GM18909 (cell line): ENCODE data around the gene CPNE4.

ENCODE experiments used
- ATAC-seq: cut with Tn5 transposase; IDR thresholded peaks from one replicate; pipeline ENCODE4 v1.9.1; 2021; ENCODE audit warnings: mild to moderate bottlenecking; ENCODE audit not compliant: unreplicated experiment, poor library complexity

CPNE4 gene

DNA sequence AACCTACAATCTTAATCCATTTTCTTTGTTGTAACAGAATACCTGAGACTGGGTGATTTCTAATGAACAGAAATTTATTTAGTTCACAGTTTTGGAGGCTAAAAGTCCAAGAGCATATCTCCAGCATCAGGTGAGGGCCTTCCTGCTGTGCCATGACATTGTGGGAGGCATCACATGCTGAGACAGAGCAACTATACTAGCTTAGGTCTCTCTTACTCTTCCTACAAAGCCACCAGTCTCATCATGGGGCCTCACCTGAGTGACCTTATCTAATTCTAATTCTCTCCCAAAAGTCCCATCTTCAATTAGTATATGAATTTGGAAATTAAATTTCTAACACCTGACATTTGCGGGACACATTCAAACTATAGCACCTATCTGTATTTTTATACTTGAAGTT, 285.0 kb downstream of the CPNE4 start:
- ATAC-seq = no peak

DNA sequence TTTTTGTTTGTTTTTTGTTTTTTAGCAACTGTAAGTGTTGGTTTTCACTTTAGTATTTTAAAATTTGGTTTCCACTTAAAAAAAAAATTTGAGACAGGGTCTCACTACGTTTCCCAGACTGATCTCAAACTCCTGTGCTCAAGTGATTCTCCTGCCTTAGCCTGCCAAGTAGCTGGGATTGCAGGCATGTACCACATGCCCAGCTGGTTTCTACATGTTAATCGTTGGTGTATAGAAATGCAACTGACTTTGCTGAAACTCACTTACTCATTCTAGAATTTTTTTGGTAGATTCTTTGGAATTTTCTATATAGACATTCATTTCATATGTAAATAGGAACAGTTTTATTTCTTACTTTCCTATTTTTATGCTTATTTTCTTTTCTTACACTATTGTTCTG, 287.3 kb downstream of the CPNE4 start:
- no peak for ATAC-seq

DNA sequence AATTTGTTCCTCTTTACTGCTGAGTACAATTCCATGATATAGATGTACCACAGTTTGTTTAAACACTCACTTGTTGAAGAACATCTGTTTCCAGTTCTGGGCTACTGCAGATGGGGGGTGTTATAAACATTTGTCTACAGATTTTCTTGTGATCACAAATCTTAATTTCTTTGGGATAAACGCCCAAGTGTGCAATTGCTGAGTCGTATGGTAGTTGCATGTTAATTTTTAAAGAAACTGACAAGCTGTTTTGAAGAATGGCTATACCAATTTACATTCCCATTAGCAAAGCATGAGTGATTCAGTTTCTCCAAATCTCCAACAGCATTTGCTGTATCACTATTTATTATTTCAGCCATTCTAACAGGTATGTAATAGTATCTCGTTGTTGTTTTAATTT, 290.0 kb downstream of the CPNE4 start:
- ATAC-seq = no peak

DNA sequence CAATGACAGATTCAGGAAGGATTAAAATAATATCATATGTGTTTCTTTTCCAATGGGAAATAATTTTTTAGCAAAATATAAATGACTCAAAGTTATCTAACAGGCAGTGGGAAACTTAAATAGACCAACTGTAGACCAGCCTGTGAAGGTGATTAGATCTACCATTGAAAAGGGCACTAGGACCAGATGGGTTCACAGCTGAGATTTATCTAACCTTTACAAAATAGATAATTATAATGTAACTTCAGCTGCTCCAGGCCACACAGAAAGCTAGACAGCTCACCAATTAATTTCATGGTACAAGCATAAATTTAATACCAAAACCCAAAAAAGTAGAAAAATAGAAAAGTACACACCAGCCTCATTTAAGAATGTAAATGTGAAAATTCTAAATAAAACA, 291.7 kb downstream of the CPNE4 start:
- ATAC-seq = no peak

DNA sequence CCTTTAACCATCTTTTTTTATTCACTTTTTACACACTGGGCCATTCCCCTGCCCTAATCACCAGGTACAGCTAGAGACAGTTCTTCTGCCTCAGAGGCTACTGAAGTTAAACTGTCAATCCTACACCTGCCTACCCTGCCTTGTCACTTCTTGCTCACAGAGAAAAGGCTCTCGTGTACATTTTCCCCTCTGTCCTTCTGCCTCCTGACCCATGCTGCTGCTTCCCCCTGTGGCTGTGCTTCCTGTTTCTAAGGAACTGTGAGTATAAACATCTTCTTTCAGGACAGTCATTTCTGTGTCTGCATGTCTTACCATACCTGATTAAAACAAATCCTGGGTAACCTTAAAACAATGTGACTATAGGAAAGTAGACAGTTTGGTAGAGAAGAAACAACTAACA, 295.6 kb downstream of the CPNE4 start:
- ATAC-seq = no peak

DNA sequence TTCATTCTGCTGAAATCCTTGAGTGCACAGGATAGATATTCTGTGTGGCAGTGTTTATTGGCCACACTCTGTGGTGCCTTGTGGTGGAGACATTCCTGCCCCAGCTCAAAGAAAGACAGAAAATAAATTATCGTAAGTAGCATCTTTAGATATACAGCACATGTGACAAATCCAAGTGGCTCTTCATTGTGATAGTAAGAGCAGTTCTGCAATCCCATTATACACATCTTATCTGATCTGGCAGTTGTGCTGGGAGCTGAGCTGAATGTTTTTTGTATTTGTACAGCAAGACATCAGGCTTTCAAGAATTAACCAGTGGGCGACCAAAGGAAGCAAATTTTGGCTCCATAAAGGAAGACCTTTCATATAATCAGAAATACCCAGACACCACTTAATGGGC, 296.7 kb downstream of the CPNE4 start:
- no peak for ATAC-seq

DNA sequence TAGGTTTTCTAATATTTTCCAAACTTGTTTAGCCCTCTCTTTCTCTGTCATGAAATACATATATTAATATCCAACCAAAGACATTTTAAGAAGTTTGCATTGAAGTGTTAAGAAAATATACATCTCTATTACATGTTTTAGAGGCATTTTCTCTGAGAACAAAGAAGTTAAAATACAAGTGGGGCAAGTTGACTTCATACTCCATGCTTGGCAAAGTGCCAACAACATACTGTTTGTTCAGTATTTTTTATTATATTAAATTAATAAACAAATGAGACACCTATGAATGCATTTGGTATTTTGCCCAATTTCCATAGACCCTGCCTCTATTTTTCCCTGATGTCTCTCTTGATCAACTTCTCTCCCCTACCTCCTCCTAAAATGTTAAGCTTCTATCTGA, 299.3 kb downstream of the CPNE4 start:
- ATAC-seq = no peak

DNA sequence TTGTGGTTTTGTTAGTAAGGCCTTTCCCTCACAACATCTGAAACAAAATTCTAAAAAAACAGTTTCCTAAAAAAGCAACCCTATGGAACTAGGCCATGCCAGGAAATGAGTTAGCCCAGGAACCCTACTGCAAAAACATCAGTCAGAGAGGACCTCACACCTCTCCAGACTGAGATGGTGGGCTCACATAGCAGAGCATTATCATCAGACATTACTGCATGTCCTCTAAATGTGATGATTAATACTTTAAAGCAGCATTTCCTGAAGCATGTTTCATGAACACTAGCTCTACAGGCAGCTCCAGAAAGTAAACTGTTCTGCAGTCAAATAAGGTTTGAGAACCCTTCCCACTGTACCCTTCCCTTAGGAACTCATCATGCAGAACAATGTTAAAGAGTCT, 299.7 kb downstream of the CPNE4 start:
- ATAC-seq = no peak

DNA sequence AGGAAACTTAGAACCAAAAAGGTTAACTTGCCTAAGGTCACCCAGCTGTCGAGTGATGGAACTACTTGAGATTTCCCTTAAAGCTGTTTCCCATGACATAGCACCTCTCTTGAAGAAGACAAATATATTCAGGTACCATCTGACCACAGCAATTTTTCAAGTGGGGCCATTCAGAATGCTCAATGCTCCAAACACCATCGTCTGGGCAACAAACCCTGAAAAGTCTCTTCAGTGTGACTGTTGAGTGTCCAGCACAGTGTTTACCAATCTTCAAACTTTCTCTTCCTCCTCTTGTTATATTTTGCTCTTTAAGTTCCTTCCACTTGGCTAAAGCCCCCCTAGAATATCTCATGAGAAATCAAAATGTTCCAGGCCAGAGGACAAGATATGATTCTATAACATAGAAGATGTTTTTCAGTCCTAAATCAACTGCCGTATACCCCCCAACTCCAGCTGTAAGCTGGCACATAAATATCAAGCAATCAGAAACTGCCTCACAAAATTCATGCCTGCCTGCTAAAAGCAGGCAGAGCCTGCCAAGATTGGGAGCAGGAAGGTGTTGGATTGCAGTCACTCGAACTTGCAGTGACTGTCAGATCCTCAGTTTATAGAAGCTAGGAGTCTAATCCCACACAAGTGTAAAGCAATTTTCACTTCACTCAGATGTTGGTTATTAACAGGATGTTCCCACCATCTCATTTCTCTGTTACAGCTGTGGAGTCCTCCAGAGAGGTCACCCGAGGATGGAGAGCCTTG, 301.6 kb downstream of the CPNE4 start:
- no peak for ATAC-seq

DNA sequence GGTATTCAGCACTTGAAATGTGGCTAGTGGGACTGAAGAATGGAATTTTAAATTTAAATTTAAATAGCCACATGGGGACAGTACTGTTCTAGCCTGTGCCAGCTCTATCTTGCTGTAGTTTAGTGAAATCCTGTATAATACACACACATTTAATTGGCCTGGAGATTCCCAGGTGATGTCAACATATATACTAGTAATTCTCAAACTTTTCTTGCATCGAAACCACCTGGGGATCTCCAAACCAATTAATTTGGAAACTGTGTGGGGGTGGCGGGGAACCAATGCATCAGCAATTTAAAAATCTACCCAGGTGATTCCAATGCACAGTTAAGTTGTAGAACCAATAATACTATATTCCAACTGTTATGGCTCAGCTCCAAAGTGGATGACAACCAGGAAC, 303.1 kb downstream of the CPNE4 start:
- ATAC-seq = no peak

DNA sequence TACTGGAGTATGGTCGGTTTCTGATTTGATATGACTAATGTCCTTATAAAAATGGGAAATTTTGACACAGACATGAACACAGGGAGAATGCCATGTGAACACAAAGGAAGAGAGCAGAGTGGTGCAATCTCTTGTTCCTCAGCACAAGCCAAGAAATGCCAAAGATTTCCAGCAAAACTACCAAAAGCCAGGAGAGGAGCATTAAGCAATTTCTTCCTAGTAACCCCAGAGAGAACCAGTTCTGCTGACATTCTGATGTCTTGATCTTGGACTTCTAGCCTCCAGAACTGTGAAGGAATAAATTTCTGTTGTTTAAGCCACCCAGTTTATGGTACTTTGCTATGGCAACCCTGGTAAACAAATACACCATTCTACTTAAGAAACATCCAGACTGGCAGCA, 304.2 kb downstream of the CPNE4 start:
- no peak for ATAC-seq

DNA sequence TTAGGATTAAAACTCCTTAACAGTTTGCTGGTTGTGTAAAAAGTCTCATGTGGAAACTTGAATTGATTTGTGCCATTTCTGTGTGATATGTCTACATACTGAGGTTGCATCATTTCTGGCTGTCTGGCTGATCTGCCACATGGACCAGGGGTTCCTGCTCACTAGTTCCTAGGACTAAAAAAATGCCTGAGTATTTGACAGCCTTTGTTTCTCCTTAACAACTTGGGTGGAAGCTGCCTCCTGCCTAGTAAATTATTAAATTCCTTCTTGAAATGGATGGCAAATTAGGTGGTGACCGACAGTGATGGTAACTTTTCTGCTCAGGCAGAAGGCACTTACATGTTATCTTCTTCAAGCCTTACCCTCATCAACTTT, 305.2 kb downstream of the CPNE4 start:
- no peak for ATAC-seq

DNA sequence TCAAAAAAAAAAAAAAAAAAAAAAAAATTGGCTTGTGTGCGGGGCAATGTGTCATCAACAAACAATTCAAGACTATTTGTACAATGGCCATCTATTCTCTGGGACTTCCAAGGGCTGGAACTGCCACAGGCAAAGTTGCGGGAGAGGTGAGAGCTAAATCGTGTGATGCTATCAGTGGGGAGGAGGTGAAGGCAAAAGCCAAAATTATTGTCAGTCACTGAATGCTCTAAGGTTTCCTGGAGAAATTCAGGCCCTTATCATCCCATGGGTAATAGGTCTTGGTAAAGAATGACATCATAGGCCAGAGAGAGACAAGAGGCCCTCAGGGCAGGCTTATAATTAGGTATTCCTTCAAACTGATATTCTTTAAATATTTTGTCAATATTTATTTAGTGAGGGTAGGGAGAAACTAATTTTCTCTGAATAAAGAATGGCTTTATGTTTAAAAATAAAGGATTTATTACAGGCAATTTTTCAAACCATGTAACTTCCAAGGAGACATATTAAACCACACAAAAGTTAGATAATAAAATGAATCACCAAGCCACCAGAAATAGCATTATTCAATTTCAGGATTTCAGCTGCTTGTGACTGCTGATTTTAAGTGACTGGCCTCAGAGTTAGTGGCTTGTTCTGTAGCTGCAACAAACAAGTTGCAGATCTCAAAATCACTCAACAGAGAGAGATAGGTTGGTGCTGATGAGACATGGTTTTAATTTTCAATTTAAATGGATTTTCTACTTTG, 305.7 kb downstream of the CPNE4 start:
- ATAC-seq = no peak

DNA sequence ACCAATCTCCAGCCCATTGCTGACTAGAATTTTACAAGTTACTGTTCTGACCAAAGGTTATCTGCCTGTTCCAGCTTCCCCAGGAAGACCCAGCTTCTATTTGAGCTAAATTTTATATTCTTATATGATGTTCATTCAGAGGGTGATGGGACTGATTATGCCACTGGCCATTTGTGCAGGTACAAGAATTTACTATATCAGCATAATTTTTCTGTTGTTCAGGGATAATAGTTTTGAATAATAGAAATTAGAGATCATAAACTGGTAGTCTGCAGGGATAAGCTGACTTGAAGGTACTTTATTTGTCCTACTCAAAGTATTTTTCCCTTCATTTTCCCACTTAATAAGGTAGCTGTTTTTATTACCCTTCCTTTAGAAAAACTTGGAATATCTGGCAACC, 309.4 kb downstream of the CPNE4 start:
- ATAC-seq = no peak

DNA sequence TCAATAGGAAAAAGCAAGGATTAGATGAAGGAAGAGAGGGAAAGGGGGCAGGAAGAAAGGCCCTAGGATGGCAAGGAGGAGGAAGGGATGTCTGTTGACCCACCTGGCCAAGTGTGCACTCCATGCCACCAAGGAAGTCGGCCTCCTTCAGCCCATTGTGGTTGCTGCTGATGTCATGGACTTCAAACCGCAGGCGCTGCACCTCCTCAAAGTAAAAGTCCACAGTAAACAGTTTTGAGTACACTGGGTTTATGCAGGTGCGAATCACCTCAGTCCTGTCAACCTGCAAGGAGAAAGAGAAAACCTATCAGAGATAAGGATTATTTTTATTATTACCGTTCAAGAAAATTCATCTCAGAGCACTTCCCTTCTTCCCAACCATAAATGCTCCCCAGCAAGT, 311.5 kb downstream of the CPNE4 start:
- no peak for ATAC-seq

DNA sequence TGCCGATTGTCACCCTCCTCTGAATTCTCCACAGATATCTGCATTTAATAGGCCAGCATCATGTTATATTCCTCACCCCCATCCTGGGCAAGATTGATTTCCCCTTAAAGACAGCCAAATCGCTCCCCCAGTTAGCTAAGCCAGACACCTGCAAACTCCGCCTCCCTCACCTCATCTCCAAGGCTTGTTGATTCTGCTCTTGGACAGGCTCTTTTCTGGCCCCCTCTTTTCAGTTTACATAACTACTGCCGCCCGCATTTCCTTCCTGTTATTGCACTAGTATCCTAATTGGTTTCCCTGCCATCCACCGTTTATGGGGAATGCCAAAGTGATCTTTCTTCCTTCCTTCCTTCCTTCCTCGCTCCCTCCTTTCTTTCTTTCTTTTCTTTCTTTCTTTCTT, 317.3 kb downstream of the CPNE4 start:
- ATAC-seq = no peak

DNA sequence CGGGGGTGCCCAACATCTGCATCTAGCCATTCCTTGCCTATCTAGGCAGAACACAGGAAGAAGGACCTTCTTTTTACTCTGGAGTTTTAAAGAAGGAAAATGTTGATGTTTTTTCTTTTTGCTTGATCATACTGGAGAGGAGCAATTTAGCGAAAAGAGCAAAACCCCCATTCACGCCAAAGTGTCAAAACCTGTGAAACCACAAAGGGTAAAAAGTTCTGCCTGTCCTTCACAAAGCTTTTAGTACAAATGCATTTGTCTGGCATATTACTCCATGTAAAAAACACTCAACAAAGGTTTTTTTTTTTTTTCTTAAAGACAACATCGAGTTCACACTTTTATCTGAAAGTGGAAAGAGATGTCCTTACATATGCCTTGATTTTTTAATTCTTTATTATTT, 317.9 kb downstream of the CPNE4 start:
- ATAC-seq = no peak

DNA sequence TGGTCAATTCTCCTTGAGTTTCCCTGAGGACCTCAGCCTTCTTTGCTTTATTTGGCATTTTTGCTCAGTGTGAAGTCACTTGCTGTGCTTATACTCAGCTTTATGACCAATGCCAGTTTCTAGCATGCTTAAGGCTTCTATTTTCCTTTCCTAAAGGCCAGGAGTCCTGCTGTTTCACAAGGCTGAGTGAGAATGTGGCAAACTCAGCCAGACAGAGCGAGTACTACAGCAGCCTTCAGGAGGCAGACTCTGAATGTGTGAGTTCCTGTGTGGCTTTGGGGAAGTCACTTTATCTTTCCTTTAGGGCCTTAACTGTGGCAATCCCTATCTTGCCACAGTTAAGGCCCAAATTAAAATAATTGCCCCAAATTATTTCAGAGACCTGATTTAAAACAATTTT, 318.8 kb downstream of the CPNE4 start:
- no peak for ATAC-seq

DNA sequence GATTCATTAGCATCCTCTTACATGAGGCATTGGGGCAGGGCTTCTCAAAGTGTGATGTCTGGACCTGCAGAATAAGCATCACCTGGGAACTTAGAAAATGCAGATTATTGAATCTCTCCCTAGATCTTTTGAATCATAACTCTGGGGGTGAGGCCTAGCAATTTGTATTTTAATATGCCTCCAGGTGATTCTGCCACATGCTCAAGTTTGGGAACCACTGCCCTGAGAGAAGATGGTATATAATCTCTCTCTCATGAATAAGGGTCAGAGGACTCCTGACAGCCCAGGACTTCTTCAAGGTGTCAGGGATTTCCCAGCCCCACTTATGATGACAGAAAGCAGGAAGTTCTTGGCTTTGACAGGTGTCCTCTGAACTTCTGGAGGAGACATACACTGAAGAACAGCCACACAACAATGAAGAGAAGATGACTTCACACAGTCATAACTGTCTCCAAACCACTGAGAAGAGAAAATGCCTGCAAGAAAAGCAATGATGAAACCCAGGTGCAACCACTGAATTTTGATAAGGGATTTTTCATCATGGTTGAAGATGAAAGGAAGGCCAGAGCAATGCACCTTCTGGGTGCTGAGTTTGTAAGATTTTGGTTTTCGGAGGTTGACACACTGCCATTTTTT, 320.1 kb downstream of the CPNE4 start:
- peak; percentile 86 for ATAC-seq

DNA sequence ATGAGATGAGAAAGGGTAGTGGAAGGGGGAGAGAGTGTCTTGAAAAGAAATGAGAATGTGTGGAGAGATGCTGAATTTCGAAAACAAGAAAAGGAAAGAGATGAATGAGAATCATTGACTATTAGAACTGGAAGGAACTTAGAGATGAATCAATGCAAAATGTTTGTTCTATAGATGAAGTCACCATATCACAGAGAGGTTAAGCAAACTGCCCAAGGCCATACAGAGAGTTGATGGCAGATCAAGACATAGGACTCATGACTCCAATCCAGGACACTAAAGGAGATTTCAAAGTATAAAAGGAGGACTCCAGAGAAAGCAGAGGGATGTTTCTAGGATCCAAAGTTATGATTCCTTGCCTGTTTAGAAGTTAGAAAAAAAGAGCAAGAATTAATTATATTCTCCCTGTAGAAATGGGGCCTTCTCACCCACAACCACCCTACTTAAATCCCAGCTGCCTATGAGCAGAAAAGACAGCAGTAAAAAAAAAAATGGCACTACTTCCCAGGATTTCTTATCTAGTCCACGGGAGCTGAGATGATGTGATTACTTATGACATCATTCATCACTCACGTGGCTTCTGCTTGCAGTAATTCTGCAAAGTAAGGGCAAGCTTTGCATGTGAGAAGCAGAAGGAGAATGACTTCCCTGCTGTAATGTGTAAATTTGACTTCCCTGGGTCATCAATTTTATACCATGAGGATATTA, 321.2 kb downstream of the CPNE4 start:
- ATAC-seq = no peak

DNA sequence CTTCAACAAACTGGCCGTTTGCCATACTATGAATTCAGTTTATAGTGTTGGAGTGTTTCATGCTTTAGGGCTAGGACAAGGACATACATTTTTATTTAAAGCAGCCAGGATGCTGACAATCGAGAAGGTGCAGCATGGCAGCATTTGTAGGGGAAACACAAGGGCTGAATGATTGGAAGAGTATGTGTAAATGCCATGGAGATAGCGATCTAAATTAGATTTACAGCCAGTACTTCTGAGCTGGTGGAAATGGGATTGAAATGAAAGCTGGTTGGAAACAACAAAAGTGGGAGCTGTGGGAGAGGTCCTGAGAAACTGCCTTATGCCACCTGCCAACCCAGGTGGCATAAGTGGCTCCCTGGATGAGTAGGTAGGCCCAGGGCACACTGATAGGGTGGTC, 322.2 kb downstream of the CPNE4 start:
- ATAC-seq = no peak
